HepG2 (cell line): ENCODE measurements around the gene MARF1. TPM values are rescaled to one million over a fixed set of nuclear protein-coding genes. Genes with fewer than 3 reads are reported as not detected.

Source experiments
- ATAC-seq: fragments of 200-7000 bp; cut with Tn5 transposase; 3 replicates; pipeline ENCODE4 v1.9.1; 2020; ENCODE audit warnings: mild to moderate bottlenecking, moderate library complexity
- BruUV-seq: library from RNA; stranded (reverse); fragments of 400-500 nt; replicated peaks from 2 replicates; lab custom pipeline; 2021; lab: Mats Ljungman, UMichigan
- CTCF ChIA-PET: fragments of 300-600 bp; formaldehyde crosslinking; extraction: SDS; loops from one replicate; lab custom pipeline; 2021; ENCODE audit warnings: low total read pairs, inconsistent platforms, low intra/inter-chr PET ratio; lab: Yijun Ruan, JAX
- POLR2A ChIA-PET: fragments of 350-600 bp; sonication (Branson Sonifier 250); formaldehyde crosslinking; loops from one replicate; lab custom pipeline; 2020; ENCODE audit warnings: antibody characterized with exemption, inconsistent platforms; lab: Yijun Ruan, JAX
- DNase-seq: peaks from one replicate; pipeline ENCODE4 v3.0.0-alpha.2; 2015; ENCODE audit warnings: low spot score
- FAIRE-seq: peaks from 3 replicates; lab custom pipeline; 2011; peaks lifted over from hg19 to GRCh38; lab: Jason Lieb, UNC
- H2AFZ ChIP-seq: one replicate; pipeline ENCODE4 v1.6.1; 2011; ENCODE audit warnings: low read length, inconsistent platforms
- H3K27ac ChIP-seq: fragments of 300-600 bp; 3 replicates; pipeline ENCODE4 v1.8.0; 2011; ENCODE audit warnings: mixed run types, mild to moderate bottlenecking, mixed read lengths, low read length, inconsistent platforms; ENCODE audit not compliant: insufficient read depth; ENCODE audit errors: extremely low read length
- H3K27me3 ChIP-seq, 2 experiments: fragments of 200-600 bp in 1 of 2; 2 replicates in 1 of 2; 3 replicates in 1 of 2; pipeline versions ENCODE4 v1.6.0 to v1.8.0; 2011; ENCODE audit warnings: low read length in 2 of 2, mild to moderate bottlenecking in 2 of 2, moderate library complexity in 2 of 2, inconsistent platforms in 1 of 2; ENCODE audit not compliant: insufficient read depth in 2 of 2, control insufficient read depth in 1 of 2
- H3K36me3 ChIP-seq, 2 experiments: fragments of 200-600 bp in 1 of 2; replicated peaks in 1 of 2; 2 replicates in 1 of 2; 3 replicates in 1 of 2; pipeline versions ENCODE4 v1.5.1 to v1.8.0; 2011; ENCODE audit warnings: low read length in 2 of 2, inconsistent platforms in 1 of 2; ENCODE audit not compliant: insufficient read depth in 2 of 2, control insufficient read depth in 1 of 2
- H3K4me1 ChIP-seq: 2 replicates; pipeline ENCODE4 v1.5.1; 2012; ENCODE audit warnings: low read length, inconsistent platforms; ENCODE audit not compliant: insufficient read depth
- H3K4me2 ChIP-seq: 2 replicates; pipeline ENCODE4 v1.6.0; 2011; ENCODE audit warnings: low read depth, low read length, inconsistent platforms
- H3K4me3 ChIP-seq, 3 experiments: fragments of 200-600 bp in 1 of 3; sonication (generic), shearing (Covaris generic) in 1 of 3; replicated peaks in 1 of 3; 2 replicates each; pipeline ENCODE4 v1.5.1; 2011 to 2016; ENCODE audit warnings: low read length in 3 of 3, inconsistent platforms in 2 of 3, low read depth in 2 of 3, mild to moderate bottlenecking in 2 of 3, control low read depth in 1 of 3, mixed read lengths in 1 of 3; ENCODE audit not compliant: insufficient read depth in 1 of 3
- H3K79me2 ChIP-seq: one replicate; pipeline ENCODE4 v1.6.1; 2011; ENCODE audit warnings: low read length, inconsistent platforms; ENCODE audit not compliant: insufficient read depth
- H3K9ac ChIP-seq: 2 replicates; pipeline ENCODE4 v1.6.0; 2011; ENCODE audit warnings: mild to moderate bottlenecking, low read depth, low read length, inconsistent platforms; ENCODE audit not compliant: insufficient read depth
- H3K9me3 ChIP-seq: 2 replicates; pipeline ENCODE4 v1.5.1; 2012; ENCODE audit warnings: mild to moderate bottlenecking, low read length
- H4K20me1 ChIP-seq: 2 replicates; pipeline ENCODE4 v1.6.0; 2011; ENCODE audit warnings: inconsistent platforms, mild to moderate bottlenecking, low read length, moderate library complexity; ENCODE audit not compliant: insufficient read depth
- FOXA1 ChIP-seq, 2 experiments: fragments of 450-650 bp in 1 of 2; sonication (generic) in 1 of 2; formaldehyde crosslinking in 1 of 2; IDR thresholded peaks; 2 replicates each; pipeline versions ENCODE4 v1.4.0 to v1.6.1; 2016 to 2020; ENCODE audit warnings: missing genetic modification reagents in 1 of 2
- FOXA3 ChIP-seq: IDR thresholded peaks from 2 replicates; pipeline ENCODE4 v1.6.1; 2016; ENCODE audit warnings: missing genetic modification reagents, missing compliant biosample characterization
- IKZF5 ChIP-seq: IDR thresholded peaks from 2 replicates; pipeline ENCODE4 v1.6.1; 2018; ENCODE audit warnings: missing genetic modification reagents, mild to moderate bottlenecking, missing compliant biosample characterization
- MED1 ChIP-seq: sonication (generic); formaldehyde crosslinking; IDR thresholded peaks from 2 replicates; pipeline ENCODE4 v1.4.0; 2020; ENCODE audit warnings: missing genetic modification reagents
- MZF1 ChIP-seq: sonication (generic); formaldehyde crosslinking; IDR thresholded peaks from 2 replicates; pipeline ENCODE4 v1.8.1; 2023; ENCODE audit warnings: mild to moderate bottlenecking, missing genetic modification reagents, borderline replicate concordance
- POGZ ChIP-seq: sonication (generic); formaldehyde crosslinking; IDR thresholded peaks from 2 replicates; pipeline ENCODE4 v1.4.0; 2020; ENCODE audit warnings: mild to moderate bottlenecking, missing genetic modification reagents
- RFX1 ChIP-seq: fragments of 450-650 bp; IDR thresholded peaks from 2 replicates; pipeline ENCODE4 v1.6.1; 2017
- RFX3 ChIP-seq: IDR thresholded peaks from 2 replicates; pipeline ENCODE4 v1.6.1; 2016; ENCODE audit warnings: missing biosample characterization, missing genetic modification reagents
- ZBTB40 ChIP-seq, 2 experiments: fragments of 450-650 bp in 1 of 2; sonication (generic) in 1 of 2; formaldehyde crosslinking in 1 of 2; IDR thresholded peaks; 2 replicates each; pipeline versions ENCODE4 v1.6.1 to v1.8.0; 2016 to 2022; ENCODE audit warnings: antibody characterized with exemption in 1 of 2, mild to moderate bottlenecking in 1 of 2, missing genetic modification reagents in 1 of 2
- ZNF24 ChIP-seq: fragments of 450-650 bp; IDR thresholded peaks from 2 replicates; pipeline ENCODE4 v1.6.1; 2017; ENCODE audit warnings: antibody characterized with exemption, mild to moderate bottlenecking
- ZNF607 ChIP-seq: sonication (generic); formaldehyde crosslinking; IDR thresholded peaks from 2 replicates; pipeline ENCODE4 v1.5.1; 2020; ENCODE audit warnings: missing genetic modification reagents, mild to moderate bottlenecking, borderline replicate concordance
- WGBS: methylation state at CpG from one replicate; pipeline ENCODE4 v1.1.6; 2017; ENCODE audit warnings: low lambda C conversion rate; 5-methylcytosine and 5-hydroxymethylcytosine counted together
- in situ Hi-C: cut with HindIII; loops from 2 replicates; pipeline ENCODE4 v1.10.0; 2017; ENCODE audit warnings: low pct_unique_long_range_greater_than_20kb; ENCODE audit not compliant: extremely low pct_ligation_motif_present
- intact Hi-C: fragments of 100-400 bp; cut with micrococcal nuclease; formaldehyde crosslinking; loops from one replicate; pipeline ENCODE4 v1.10.0; 2022; ENCODE audit not compliant: unreplicated experiment
- polyA plus RNA-seq, 8 experiments: library from polyadenylated mRNA; depleted of rRNA in 3 of 8; stranded (reverse) in 7 of 8; unstranded in 1 of 8; fragments of >200 nt; fragmentation: Illumina TruSeq in 4 of 8; extraction: Trizol in 4 of 8; gene quantifications; 2 replicates each; pipeline versions ENCODE4 v1.2.1 to v1.2.3, GENCODE V29; 2011 to 2016; ENCODE audit warnings: low read depth in 4 of 8, missing spikeins in 1 of 8, mixed read lengths in 1 of 8; ENCODE audit not compliant: insufficient read depth in 1 of 8
- total RNA-seq, 5 experiments: library from RNA; depleted of rRNA; stranded (reverse); fragments of >200 nt; fragmentation: Illumina TruSeq; extraction: Trizol; gene quantifications; 2 replicates each; pipeline ENCODE4 v1.2.3, GENCODE V29; 2016; ENCODE audit warnings: low read depth in 1 of 5
- TF ChIP-seq, protein P1 (sequence below): sonication (generic); formaldehyde crosslinking; IDR thresholded peaks from 2 replicates; pipeline ENCODE4 v1.5.1; 2020; ENCODE audit warnings: mild to moderate bottlenecking, moderate library complexity, missing genetic modification reagents

MARF1 gene
- total and polyA plus RNA-seq, 2 of the 13 experiments (the other 11 are each of a cell fraction or from before 2014, with no cell fraction given), result 8.7 to 20.7 TPM

GRCh38 chr16:15548482-15548891 lies 94.5 kb downstream of the MARF1 start:
- Histone ChIP-seq H3K9ac (no peak overlapping the region), H3K27ac (no peak overlapping the region), H3K9me3 (no peaks in the 10 kb centered on the region), H3K36me3 (no peaks in the 10 kb centered on the region), H2AFZ (no peak overlapping the region), H3K4me2 (peak overlapping the region; percentile 13; the same call in 1 of the 2 replicates), H3K79me2 (no peaks in the 10 kb centered on the region), H3K4me1 (peaks cover 43% of the 10 kb centered on the region), H4K20me1 (no peaks in the 10 kb centered on the region), H3K27me3 (no peaks in the 10 kb centered on the region), H3K4me3 (no peak overlapping the region)
- ATAC-seq (peak; percentile 73), FAIRE-seq (peak; percentile 66), DNase-seq (peak; percentile 45)
- ChIA-PET CTCF (no interaction called here), POLR2A (interaction anchor here (1.1 to 2.4 kb wide), 3 partner anchors 16 to 94 kb away, joined by 3 to 19 read pairs (median 12); partner anchors contain the start of gene MARF1)
- no TSS peak for BruUV-seq
- in situ Hi-C loops, result no loop called here
- WGBS, result 8% methylated on average over 3 of the region's 3 CpGs
- intact Hi-C loops, result no loop called here
- TF ChIP-seq RFX1 (no peak), MED1 (CRISPR knock-in tag) (0 out of 2 replicates have a peak, but pooled peaks have one; percentile 18), ZNF607 (CRISPR knock-in tag) (peak; percentile 67; the same call in 1 of the 2 replicates), ZBTB40 (IDR thresholded peaks at IDR 0.05) (no peak), ZBTB40 (CRISPR knock-in tag; IDR thresholded peaks at IDR 0.05) (no peak), FOXA3 (CRISPR knock-in tag) (0 out of 2 replicates have a peak, but pooled peaks have one; percentile 10), MZF1 (CRISPR knock-in tag) (0 out of 2 replicates have a peak, but pooled peaks have one; percentile 61), IKZF5 (CRISPR knock-in tag) (no peak), RFX3 (CRISPR knock-in tag) (no peak), ZNF24 (peak; percentile 38; the same call in 1 of the 2 replicates), POGZ (CRISPR knock-in tag) (no peak), FOXA1 (IDR thresholded peaks at IDR 0.05) (no peak), FOXA1 (CRISPR knock-in tag; IDR thresholded peaks at IDR 0.05) (no peak)
- TF ChIP-seq, protein P1, sequence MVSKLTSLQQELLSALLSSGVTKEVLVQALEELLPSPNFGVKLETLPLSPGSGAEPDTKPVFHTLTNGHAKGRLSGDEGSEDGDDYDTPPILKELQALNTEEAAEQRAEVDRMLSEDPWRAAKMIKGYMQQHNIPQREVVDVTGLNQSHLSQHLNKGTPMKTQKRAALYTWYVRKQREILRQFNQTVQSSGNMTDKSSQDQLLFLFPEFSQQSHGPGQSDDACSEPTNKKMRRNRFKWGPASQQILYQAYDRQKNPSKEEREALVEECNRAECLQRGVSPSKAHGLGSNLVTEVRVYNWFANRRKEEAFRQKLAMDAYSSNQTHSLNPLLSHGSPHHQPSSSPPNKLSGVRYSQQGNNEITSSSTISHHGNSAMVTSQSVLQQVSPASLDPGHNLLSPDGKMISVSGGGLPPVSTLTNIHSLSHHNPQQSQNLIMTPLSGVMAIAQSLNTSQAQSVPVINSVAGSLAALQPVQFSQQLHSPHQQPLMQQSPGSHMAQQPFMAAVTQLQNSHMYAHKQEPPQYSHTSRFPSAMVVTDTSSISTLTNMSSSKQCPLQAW, result peak; percentile 67; the same call in 1 of the 2 replicates
